Endothelial cell of umbilical vein (primary cell): ENCODE measurements around the gene PKHD1. TPM values are rescaled to one million over a fixed set of nuclear protein-coding genes. Genes with fewer than 3 reads are reported as not detected.

Experiments used
- BruUV-seq: library from RNA; stranded (reverse); fragments of 400-500 nt; replicated peaks from 2 replicates; lab custom pipeline; 2021; lab: Mats Ljungman, UMichigan
- CTCF ChIA-PET: fragments of 300-600, 350-600 bp; sonication (Branson Sonifier 250); formaldehyde crosslinking; loops from one replicate; lab custom pipeline; 2021; ENCODE audit warnings: antibody characterized with exemption, inconsistent platforms; lab: Charles Lee
- POLR2A ChIA-PET: fragments of 300-600, 350-600 bp; sonication (Branson Sonifier 250); formaldehyde crosslinking; loops from one replicate; lab custom pipeline; 2021; ENCODE audit warnings: antibody characterized with exemption, inconsistent platforms; lab: Charles Lee
- DNase-seq: peaks from one replicate; pipeline ENCODE4 v3.0.0-alpha.2; 2011; ENCODE audit warnings: low read depth, low spot score
- FAIRE-seq: peaks from 2 replicates; lab custom pipeline; 2011; peaks lifted over from hg19 to GRCh38; lab: Jason Lieb, UNC
- H2AFZ ChIP-seq: 2 replicates; pipeline ENCODE4 v1.6.0; 2012; ENCODE audit warnings: low read depth, low read length, control low read depth, inconsistent platforms
- H3K27ac ChIP-seq: 2 replicates; pipeline ENCODE4 v1.5.1; 2011; ENCODE audit warnings: low read depth, mild to moderate bottlenecking, control low read depth, low read length, moderate library complexity; ENCODE audit not compliant: insufficient read depth
- H3K27me3 ChIP-seq, 2 experiments: 2 replicates each; pipeline versions ENCODE4 v1.6.0 to v1.6.1; 2011; ENCODE audit warnings: low read length in 2 of 2, mixed read lengths in 1 of 2; ENCODE audit not compliant: control insufficient read depth in 2 of 2, insufficient read depth in 2 of 2
- H3K36me3 ChIP-seq, 2 experiments: 2 replicates in 1 of 2; 3 replicates in 1 of 2; pipeline ENCODE4 v1.5.1; 2011; ENCODE audit warnings: low read length in 2 of 2, mild to moderate bottlenecking in 1 of 2, moderate library complexity in 1 of 2; ENCODE audit not compliant: control insufficient read depth in 2 of 2, insufficient read depth in 2 of 2; ENCODE audit errors: extremely low read depth in 1 of 2
- H3K4me1 ChIP-seq: 3 replicates; pipeline ENCODE4 v1.5.1; 2011; ENCODE audit warnings: mild to moderate bottlenecking, low read length; ENCODE audit not compliant: control insufficient read depth, insufficient read depth; ENCODE audit errors: extremely low read depth
- H3K4me2 ChIP-seq: 2 replicates; pipeline ENCODE4 v1.6.1; 2011; ENCODE audit warnings: low read length, control low read depth, mixed read lengths; ENCODE audit not compliant: insufficient read depth
- H3K4me3 ChIP-seq, 3 experiments: fragments of 200-600 bp in 1 of 3; sonication (generic), shearing (Covaris generic) in 1 of 3; replicated peaks in 1 of 3; 2 replicates each; pipeline ENCODE4 v1.5.1; 2011 to 2016; ENCODE audit warnings: control low read depth in 3 of 3, low read length in 3 of 3, mild to moderate bottlenecking in 2 of 3, inconsistent platforms in 1 of 3, low read depth in 1 of 3, moderate library complexity in 1 of 3; ENCODE audit not compliant: insufficient read depth in 1 of 3
- H3K79me2 ChIP-seq: 2 replicates; pipeline ENCODE4 v1.6.0; 2012; ENCODE audit warnings: low read length, inconsistent platforms; ENCODE audit not compliant: control insufficient read depth, insufficient read depth
- H3K9ac ChIP-seq: replicated peaks from 2 replicates; pipeline ENCODE3; 2011; ENCODE audit warnings: low read length, control low read depth; ENCODE audit not compliant: insufficient read depth; ENCODE audit errors: extremely low read depth
- H3K9me1 ChIP-seq: replicated peaks from 3 replicates; pipeline ENCODE4 v1.6.0; 2011; ENCODE audit warnings: mild to moderate bottlenecking, low read length; ENCODE audit not compliant: control insufficient read depth, insufficient read depth; ENCODE audit errors: extremely low read depth
- H3K9me3 ChIP-seq: replicated peaks from 2 replicates; pipeline ENCODE4 v1.5.1; 2012; ENCODE audit warnings: low read length, inconsistent platforms; ENCODE audit not compliant: control insufficient read depth, insufficient read depth
- H4K20me1 ChIP-seq: replicated peaks from 2 replicates; pipeline ENCODE3; 2011; ENCODE audit warnings: mild to moderate bottlenecking, low read length; ENCODE audit not compliant: control insufficient read depth, insufficient read depth; ENCODE audit errors: extremely low read depth
- CTCF ChIP-seq, 2 donors: IDR thresholded peaks; 1 replicate in 1 of 2; 2 replicates in 1 of 2; pipeline ENCODE4 v1.5.1; 2011; ENCODE audit warnings: low read length in 2 of 2, mild to moderate bottlenecking in 2 of 2, moderate library complexity in 2 of 2, control low read depth in 1 of 2, inconsistent platforms in 1 of 2, low read depth in 1 of 2; ENCODE audit not compliant: insufficient read depth in 1 of 2; ENCODE audit errors: extremely low read depth in 1 of 2
- FOS ChIP-seq: IDR thresholded peaks from 2 replicates; pipeline ENCODE4 v1.6.1; 2011; ENCODE audit warnings: mild to moderate bottlenecking, low read length, moderate library complexity, borderline replicate concordance; ENCODE audit not compliant: insufficient read depth
- GATA2 ChIP-seq: IDR thresholded peaks from 2 replicates; pipeline ENCODE4 v1.7.0; 2011; ENCODE audit warnings: low read depth, mild to moderate bottlenecking, moderate library complexity, mixed read lengths, low read length; ENCODE audit not compliant: insufficient read length, insufficient read depth
- JUN ChIP-seq: IDR thresholded peaks from 2 replicates; pipeline ENCODE4 v1.6.1; 2011; ENCODE audit warnings: borderline replicate concordance, low read depth; ENCODE audit not compliant: insufficient read length, insufficient read depth
- MAX ChIP-seq: IDR thresholded peaks from 2 replicates; pipeline ENCODE4 v1.6.1; 2011; ENCODE audit not compliant: insufficient read depth, insufficient read length
- MYC ChIP-seq: IDR thresholded peaks from one replicate; pipeline ENCODE4 v1.6.1; 2011; ENCODE audit warnings: mild to moderate bottlenecking, low read depth, low read length
- POLR2A ChIP-seq: IDR thresholded peaks from 2 replicates; pipeline ENCODE4 v1.6.1; 2012; ENCODE audit warnings: low read depth, mild to moderate bottlenecking, control low read depth, low read length
- POLR2AphosphoS5 ChIP-seq: IDR thresholded peaks from 2 replicates; pipeline ENCODE4 v1.6.1; 2012; ENCODE audit warnings: low read depth, mild to moderate bottlenecking, control low read depth, low read length, moderate library complexity; ENCODE audit not compliant: insufficient read depth
- dilution Hi-C: fragments of 300-500 bp; cut with MboI; formaldehyde crosslinking; loops from one replicate; pipeline ENCODE4 v1.15.0; 2019; ENCODE audit warnings: low sequenced_read_pairs; ENCODE audit not compliant: extremely low pct_ligation_motif_present
- intact Hi-C: fragments of 100-400 bp; cut with micrococcal nuclease; formaldehyde crosslinking; loops from one replicate; pipeline ENCODE4 v1.10.0; 2022
- polyA plus RNA-seq, 4 experiments: library from polyadenylated mRNA; depleted of rRNA in 3 of 4; stranded (reverse) in 3 of 4; unstranded in 1 of 4; fragments of >200 nt; gene quantifications; 2 replicates each; pipeline versions ENCODE4 v1.2.1 to v1.2.3, GENCODE V29; 2011 to 2012; ENCODE audit warnings: missing spikeins in 1 of 4
- total RNA-seq: library from RNA; stranded (reverse); gene quantifications from 2 replicates; pipeline ENCODE4 v1.2.3, GENCODE V29; 2021

Gene PKHD1
- total and polyA plus RNA-seq, 2 donors (not counting 3 experiments of a cell fraction or from before 2014, with no cell fraction given), result not detected

GRCh38 chr6:51846531-51846930, 240.9 kb downstream of the PKHD1 start:
- Histone ChIP-seq H4K20me1 (no peaks in the 10 kb centered on the region), H3K4me1 (no peaks in the 10 kb centered on the region), H3K36me3 (no peaks in the 10 kb centered on the region), H3K27ac (no peak overlapping the region), H3K4me2 (no peak overlapping the region), H3K79me2 (no peaks in the 10 kb centered on the region), H3K9me1 (no peaks in the 10 kb centered on the region), H3K27me3 (no peaks in the 10 kb centered on the region), H3K4me3 (no peak overlapping the region), H3K9me3 (peaks cover 2% of the 10 kb centered on the region), H3K9ac (no peak overlapping the region), H2AFZ (no peak overlapping the region)
- dilution Hi-C loops (no loop called here), intact Hi-C loops (no loop called here)
- DNase-seq, result no peak
- CTCF ChIA-PET, result no interaction called here
- no peak for TF ChIP-seq CTCF (IDR thresholded peaks at IDR 0.05; ENCODE audit: extremely low read depth in 1 of 2, insufficient read depth in 1 of 2, low read depth in 1 of 2, low read length in 2 of 2)
- TF ChIP-seq GATA2, result no peak
- TF ChIP-seq JUN, result no peak
- TF ChIP-seq MYC, result no peak
- POLR2A ChIA-PET, result no interaction called here
- BruUV-seq, result no TSS peak
- FAIRE-seq, result no peak

GRCh38 chr6:51844336-51844735, 243.1 kb downstream of the PKHD1 start:
- FAIRE-seq, result no peak
- H4K20me1 ChIP-seq, result no peaks in the 10 kb centered on the region
- H3K27ac ChIP-seq, result no peak overlapping the region
- peaks cover 2% of the 10 kb centered on the region for H3K9me3 ChIP-seq
- H3K4me2 ChIP-seq, result no peak overlapping the region
- H2AFZ ChIP-seq, result no peak overlapping the region
- no peaks in the 10 kb centered on the region for H3K4me1 ChIP-seq
- no peak overlapping the region for H3K9ac ChIP-seq
- H3K4me3 ChIP-seq, result no peak overlapping the region
- H3K9me1 ChIP-seq, result no peaks in the 10 kb centered on the region
- no peaks in the 10 kb centered on the region for H3K36me3 ChIP-seq
- H3K79me2 ChIP-seq, result no peaks in the 10 kb centered on the region
- no TSS peak for BruUV-seq
- intact Hi-C loops (no loop called here), dilution Hi-C loops (no loop called here)
- POLR2A ChIA-PET, result no interaction called here
- TF ChIP-seq POLR2A, result no peak
- TF ChIP-seq JUN, result no peak
- no peak for TF ChIP-seq MAX
- TF ChIP-seq GATA2, result no peak
- no peak for TF ChIP-seq POLR2AphosphoS5
- no peak for TF ChIP-seq CTCF (IDR thresholded peaks at IDR 0.05; ENCODE audit: extremely low read depth in 1 of 2, insufficient read depth in 1 of 2, low read depth in 1 of 2, low read length in 2 of 2)
- no peak for TF ChIP-seq FOS
- no peaks in the 10 kb centered on the region for H3K27me3 ChIP-seq
- DNase-seq, result no peak
- CTCF ChIA-PET, result no interaction called here
